PC-3 (cell line): Measurements from ENCODE around the gene MYLK. TPM values are rescaled to one million over a fixed set of nuclear protein-coding genes. Genes with fewer than 3 reads are reported as not detected.
A peak's percentile ranks its signal among the peaks of the same experiment; 100 is the strongest.

ENCODE experiments used
- ATAC-seq: fragments of 200-7000 bp; cut with Tn5 transposase; 2 replicates; pipeline ENCODE4 v1.9.1; 2020; ENCODE audit warnings: mild to moderate bottlenecking, moderate library complexity
- BruUV-seq: library from RNA; stranded (reverse); fragments of 400-500 nt; replicated peaks from 2 replicates; lab custom pipeline; 2021; lab: Mats Ljungman, UMichigan
- CTCF ChIA-PET: fragments of 300-600 bp; sonication (Branson Sonifier 250); formaldehyde crosslinking; loops from one replicate; lab custom pipeline; 2022; ENCODE audit warnings: antibody characterized with exemption; lab: Charles Lee
- POLR2A ChIA-PET: fragments of 300-600 bp; sonication (Branson Sonifier 250); formaldehyde crosslinking; loops from one replicate; lab custom pipeline; 2022; ENCODE audit warnings: antibody characterized with exemption; ENCODE audit not compliant: unreplicated experiment; lab: Charles Lee
- DNase-seq: peaks from one replicate; pipeline ENCODE4 v3.0.0-alpha.2; 2015
- H2AFZ ChIP-seq: fragments of 300-600 bp; sonication (generic); 2 replicates; pipeline ENCODE4 v1.6.0; 2016; ENCODE audit warnings: antibody characterized with exemption, low read length
- H3F3A ChIP-seq: fragments of 300-600 bp; sonication (generic); one replicate; pipeline ENCODE4 v1.6.0; 2017; ENCODE audit warnings: antibody characterized with exemption, low read length, control low read depth, mild to moderate bottlenecking; ENCODE audit not compliant: unreplicated experiment
- H3K27ac ChIP-seq: fragments of 300-600 bp; sonication (generic); 2 replicates; pipeline ENCODE4 v1.5.1; 2016; ENCODE audit warnings: mild to moderate bottlenecking, low read length
- H3K27me3 ChIP-seq: fragments of 300-600 bp; sonication (generic); 2 replicates; pipeline ENCODE4 v1.6.1; 2016; ENCODE audit warnings: low read length, mixed read lengths
- H3K36me3 ChIP-seq: fragments of 300-600 bp; sonication (generic); 2 replicates; pipeline ENCODE4 v1.6.1; 2016; ENCODE audit warnings: low read depth, mixed run types, low read length, mixed read lengths
- H3K4me1 ChIP-seq: fragments of 300-600 bp; sonication (generic); 2 replicates; pipeline ENCODE4 v1.5.1; 2016; ENCODE audit warnings: low read length; ENCODE audit not compliant: insufficient read depth
- H3K4me2 ChIP-seq: fragments of 300-600 bp; sonication (generic); 2 replicates; pipeline ENCODE4 v1.6.0; 2016; ENCODE audit warnings: low read length
- H3K4me3 ChIP-seq: fragments of 300-600 bp; sonication (generic); 2 replicates; pipeline ENCODE4 v1.5.1; 2016; ENCODE audit warnings: mild to moderate bottlenecking, low read length, mixed read lengths
- H3K79me2 ChIP-seq: fragments of 300-600 bp; sonication (generic); 2 replicates; pipeline ENCODE4 v1.6.1; 2017; ENCODE audit warnings: low read length, mixed read lengths
- H3K9ac ChIP-seq: fragments of 300-600 bp; sonication (generic); 2 replicates; pipeline ENCODE4 v1.6.0; 2016; ENCODE audit warnings: mild to moderate bottlenecking, low read length
- H3K9me2 ChIP-seq: fragments of 300-600 bp; sonication (generic); replicated peaks from 2 replicates; pipeline ENCODE4 v1.6.1; 2016; ENCODE audit warnings: mixed run types, low read length, mixed read lengths
- H3K9me3 ChIP-seq: fragments of 300-600 bp; sonication (generic); 2 replicates; pipeline ENCODE4 v1.6.1; 2016; ENCODE audit warnings: low read length, mixed read lengths
- H4K20me1 ChIP-seq: fragments of 300-600 bp; sonication (generic); 2 replicates; pipeline ENCODE4 v1.6.1; 2016; ENCODE audit warnings: low read length, mixed read lengths
- CTCF ChIP-seq: fragments of 300-600 bp; sonication (generic); conservative IDR thresholded peaks from 2 replicates; pipeline ENCODE4 v1.5.1; 2017; ENCODE audit warnings: antibody characterized with exemption, low read depth, mild to moderate bottlenecking, low read length
- EZH2 ChIP-seq: fragments of 300-600 bp; sonication (generic); IDR thresholded peaks from one replicate; pipeline ENCODE4 v1.6.1; 2017; ENCODE audit warnings: antibody characterized with exemption, mild to moderate bottlenecking, low read length; ENCODE audit not compliant: unreplicated experiment
- EZH2phosphoT487 ChIP-seq: fragments of 300-600 bp; sonication (generic); IDR thresholded peaks from 2 replicates; pipeline ENCODE4 v1.6.1; 2018; ENCODE audit warnings: mild to moderate bottlenecking, antibody characterized with exemption, low read length, borderline replicate concordance
- intact Hi-C: fragments of 100-400 bp; cut with micrococcal nuclease; formaldehyde crosslinking; loops from 2 replicates; pipeline ENCODE4 v1.9.0; 2023
- total RNA-seq: library from RNA; depleted of rRNA; stranded (reverse); fragments of >200 nt; gene quantifications from 2 replicates; pipeline ENCODE4 v1.2.3, GENCODE V29; 2014

MYLK gene
- total RNA-seq, 1 experiment from 2014 or later: 6.9 TPM

GRCh38 chr3:123670743-123671142, 213.4 kb downstream of the MYLK start:
- Histone ChIP-seq H3F3A (no peaks in the 10 kb centered on the region), H3K4me1 (no peaks in the 10 kb centered on the region), H3K27me3 (peaks cover 4% of the 10 kb centered on the region; the same call in 1 of the 2 replicates), H3K4me2 (no peak overlapping the region), H2AFZ (no peak overlapping the region), H3K79me2 (no peaks in the 10 kb centered on the region), H4K20me1 (no peaks in the 10 kb centered on the region), H3K9ac (no peak overlapping the region), H3K9me2 (no peaks in the 10 kb centered on the region), H3K36me3 (no peaks in the 10 kb centered on the region), H3K4me3 (no peak overlapping the region), H3K9me3 (no peaks in the 10 kb centered on the region), H3K27ac (no peak overlapping the region)
- intact Hi-C loops: no loop called here
- ChIA-PET POLR2A (no interaction called here), CTCF (no interaction called here)
- TF ChIP-seq EZH2 (no peak), CTCF (no peak), EZH2phosphoT487 (no peak)
- no peak for ATAC-seq
- no peak for DNase-seq
- BruUV-seq: no TSS peak

GRCh38 chr3:123668906-123669305, 215.2 kb downstream of the MYLK start:
- DNase-seq: no peak
- Histone ChIP-seq H3K36me3 (no peaks in the 10 kb centered on the region), H3K27me3 (no peaks in the 10 kb centered on the region), H3K4me1 (no peaks in the 10 kb centered on the region), H3K4me3 (no peak overlapping the region), H3K79me2 (no peaks in the 10 kb centered on the region), H3K4me2 (no peak overlapping the region), H3F3A (no peaks in the 10 kb centered on the region), H3K9me3 (no peaks in the 10 kb centered on the region), H3K27ac (no peak overlapping the region), H3K9ac (no peak overlapping the region), H2AFZ (no peak overlapping the region), H4K20me1 (no peaks in the 10 kb centered on the region), H3K9me2 (no peaks in the 10 kb centered on the region)
- ChIA-PET POLR2A (no interaction called here), CTCF (no interaction called here)
- ATAC-seq: no peak
- no peak for TF ChIP-seq CTCF
- TF ChIP-seq EZH2: no peak
- no peak for TF ChIP-seq EZH2phosphoT487
- intact Hi-C loops: no loop called here
- BruUV-seq: no TSS peak

DNA sequence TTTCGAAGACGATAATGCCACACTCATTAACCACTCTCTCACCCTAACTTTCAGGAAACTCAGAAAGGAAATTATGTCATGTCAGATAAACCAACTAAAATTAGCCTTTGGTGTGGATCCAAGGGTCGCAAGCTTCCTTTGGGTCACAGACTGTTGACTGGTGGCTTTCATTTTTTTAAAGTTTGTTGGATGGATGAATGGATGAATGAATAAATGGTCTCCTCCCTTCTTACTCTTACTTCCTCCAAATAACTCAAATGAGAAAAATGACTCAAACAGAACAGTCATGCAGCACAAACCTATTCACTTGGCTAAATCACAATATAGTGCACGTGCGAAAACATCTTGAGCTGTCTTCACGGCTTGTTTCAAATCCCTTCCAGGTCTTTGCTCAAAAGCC, 216.3 kb downstream of the MYLK start:
- no peak overlapping the region for H3K4me3 ChIP-seq
- no peaks in the 10 kb centered on the region for H3K27me3 ChIP-seq
- no TSS peak for BruUV-seq
- H3K79me2 ChIP-seq: no peaks in the 10 kb centered on the region
- no peaks in the 10 kb centered on the region for H3K36me3 ChIP-seq
- no peak overlapping the region for H3K27ac ChIP-seq
- no peaks in the 10 kb centered on the region for H3F3A ChIP-seq
- POLR2A ChIA-PET: no interaction called here
- no peaks in the 10 kb centered on the region for H3K9me3 ChIP-seq
- intact Hi-C loops: no loop called here
- no peak overlapping the region for H3K4me2 ChIP-seq
- TF ChIP-seq CTCF: no peak
- no peak for TF ChIP-seq EZH2
- no peak for TF ChIP-seq EZH2phosphoT487
- ATAC-seq: peak; percentile 22; the same call in 1 of the 2 replicates
- no peak overlapping the region for H3K9ac ChIP-seq
- CTCF ChIA-PET: no interaction called here
- H4K20me1 ChIP-seq: no peaks in the 10 kb centered on the region
- DNase-seq: peak; percentile 18
- no peaks in the 10 kb centered on the region for H3K9me2 ChIP-seq
- H2AFZ ChIP-seq: no peak overlapping the region
- H3K4me1 ChIP-seq: no peaks in the 10 kb centered on the region
